ENCODE measurements around the gene OMG. TPM values are rescaled to one million over a fixed set of nuclear protein-coding genes. Genes with fewer than 3 reads are reported as not detected.

OMG gene
- total RNA-seq, 1 experiment from 2014 or later: not detected

Other genes with a start within 250 kb of the OMG start
- 20.8 TPM for gene NF1, start 202.3 kb downstream of the OMG start, total RNA-seq (2021; ENCODE audit: unreplicated experiment)
- gene EVI2B, start 16.8 kb upstream of the OMG start, total RNA-seq (2021; ENCODE audit: unreplicated experiment): 0.20 TPM
- not detected for gene EVI2A, start 24.4 kb upstream of the OMG start, total RNA-seq (2021; ENCODE audit: unreplicated experiment)
- gene RAB11FIP4, start 94.4 kb upstream of the OMG start, total RNA-seq (2021; ENCODE audit: unreplicated experiment): 15.1 TPM

All from HCT116 (cell line).